Astrocyte of the spinal cord (primary cell): Measurements from ENCODE around the gene TBRG4.

Source experiments
- DNase-seq: peaks from one replicate; pipeline ENCODE4 v3.0.0; 2011; ENCODE audit warnings: low read depth, low spot score
- H3K4me3 ChIP-seq: 2 replicates; pipeline ENCODE4 v1.5.1; 2011; ENCODE audit warnings: low read depth, mild to moderate bottlenecking, low read length, moderate library complexity
- in situ Hi-C: cut with HindIII; loops from 2 replicates; pipeline ENCODE4 v1.10.0; 2017; ENCODE audit warnings: low sequenced_read_pairs
- TF ChIP-seq, protein P1 (sequence below): IDR thresholded peaks from 2 replicates; pipeline ENCODE4 v1.5.1; 2012; ENCODE audit warnings: low read depth, mild to moderate bottlenecking, low read length, inconsistent platforms

TBRG4 gene

DNA sequence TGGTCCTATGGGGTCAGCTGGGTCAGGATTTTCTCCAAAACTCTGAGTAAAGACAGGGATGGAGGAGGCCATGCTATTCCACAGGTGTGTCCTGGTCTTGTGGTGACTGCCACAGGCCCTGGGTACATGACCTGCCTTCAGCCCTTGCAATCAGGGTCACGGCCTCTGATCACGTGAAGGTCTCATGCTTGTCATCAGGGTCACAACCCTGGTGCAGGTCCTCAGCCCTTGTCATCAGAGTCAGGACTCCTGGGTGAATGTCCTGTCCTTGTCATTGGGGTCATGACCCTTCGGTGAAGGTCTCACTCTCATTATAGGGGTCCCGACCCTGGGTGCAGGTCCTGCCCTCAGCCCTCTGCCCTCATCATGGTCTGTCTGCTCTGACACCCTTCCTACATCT is 21.9 kb upstream of the TBRG4 start:
- TF ChIP-seq, protein P1, sequence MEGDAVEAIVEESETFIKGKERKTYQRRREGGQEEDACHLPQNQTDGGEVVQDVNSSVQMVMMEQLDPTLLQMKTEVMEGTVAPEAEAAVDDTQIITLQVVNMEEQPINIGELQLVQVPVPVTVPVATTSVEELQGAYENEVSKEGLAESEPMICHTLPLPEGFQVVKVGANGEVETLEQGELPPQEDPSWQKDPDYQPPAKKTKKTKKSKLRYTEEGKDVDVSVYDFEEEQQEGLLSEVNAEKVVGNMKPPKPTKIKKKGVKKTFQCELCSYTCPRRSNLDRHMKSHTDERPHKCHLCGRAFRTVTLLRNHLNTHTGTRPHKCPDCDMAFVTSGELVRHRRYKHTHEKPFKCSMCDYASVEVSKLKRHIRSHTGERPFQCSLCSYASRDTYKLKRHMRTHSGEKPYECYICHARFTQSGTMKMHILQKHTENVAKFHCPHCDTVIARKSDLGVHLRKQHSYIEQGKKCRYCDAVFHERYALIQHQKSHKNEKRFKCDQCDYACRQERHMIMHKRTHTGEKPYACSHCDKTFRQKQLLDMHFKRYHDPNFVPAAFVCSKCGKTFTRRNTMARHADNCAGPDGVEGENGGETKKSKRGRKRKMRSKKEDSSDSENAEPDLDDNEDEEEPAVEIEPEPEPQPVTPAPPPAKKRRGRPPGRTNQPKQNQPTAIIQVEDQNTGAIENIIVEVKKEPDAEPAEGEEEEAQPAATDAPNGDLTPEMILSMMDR = no peak
- in situ Hi-C loops = no loop called here
- H3K4me3 ChIP-seq = no peak overlapping the region
- DNase-seq = no peak

- TF ChIP-seq, protein P1 = no peak
- in situ Hi-C loops = no loop called here
- DNase-seq = no peak
- no peak overlapping the region for H3K4me3 ChIP-seq
Measured at GRCh38 chr7:45132708-45133320, 21.3 kb upstream of the TBRG4 start.

DNA sequence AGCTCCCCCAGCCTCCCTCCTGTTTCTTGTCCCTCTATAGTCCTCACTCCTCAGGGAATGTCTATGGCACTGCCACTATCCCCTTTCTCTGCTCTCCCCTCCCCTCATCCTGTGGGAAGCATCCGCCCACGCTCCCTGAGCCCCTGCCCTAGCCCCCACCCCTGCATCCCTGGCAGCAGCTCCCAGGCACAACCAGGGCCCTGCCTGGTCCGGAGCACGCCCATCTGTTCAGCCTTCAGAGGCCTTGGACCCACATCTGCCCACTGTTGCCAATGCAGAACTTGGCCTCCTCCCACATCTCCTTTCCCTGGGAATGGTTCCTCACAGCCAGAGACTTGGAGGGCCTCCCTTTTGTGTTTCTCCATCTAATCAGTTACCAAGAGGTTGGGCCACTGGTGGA is 20.4 kb upstream of the TBRG4 start:
- TF ChIP-seq, protein P1 = no peak
- in situ Hi-C loops = no loop called here
- DNase-seq = no peak

GRCh38 chr7:45130910-45131309 is 19.4 kb upstream of the TBRG4 start:
- in situ Hi-C loops = no loop called here
- TF ChIP-seq, protein P1 = no peak
- DNase-seq = no peak
- no peak overlapping the region for H3K4me3 ChIP-seq

More for the DNA sequence above, 20.4 kb upstream of the TBRG4 start:
- no peak overlapping the region for H3K4me3 ChIP-seq

DNA sequence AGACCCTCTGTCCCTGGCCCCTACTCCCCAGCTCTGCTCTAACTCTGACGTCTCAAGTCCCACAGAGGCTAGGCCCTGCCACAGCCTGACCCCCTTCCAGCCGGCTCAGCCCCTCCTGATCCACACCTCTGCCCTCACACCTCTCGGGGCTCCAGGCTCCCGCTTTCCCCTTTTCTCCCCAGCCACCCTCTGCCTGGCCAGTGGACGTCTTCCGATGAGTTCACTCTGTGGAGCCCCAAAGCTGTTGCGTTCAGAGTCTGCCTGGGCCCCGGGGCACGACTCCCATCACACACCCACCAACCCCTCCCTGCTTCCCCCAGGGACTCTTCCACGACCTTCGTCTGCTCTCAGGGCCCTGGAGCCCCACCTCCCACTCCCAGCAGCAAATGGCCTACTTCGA is 18.4 kb upstream of the TBRG4 start:
- H3K4me3 ChIP-seq = no peak overlapping the region
- TF ChIP-seq, protein P1 = no peak
- no peak for DNase-seq
- in situ Hi-C loops = no loop called here

- TF ChIP-seq, protein P1 = no peak
- no peak overlapping the region for H3K4me3 ChIP-seq
- in situ Hi-C loops = no loop called here
- DNase-seq = no peak
Measured at GRCh38 chr7:45129181-45129800, 17.8 kb upstream of the TBRG4 start.
